Measurements from ENCODE around the gene PAQR8.

- TF ChIP-seq CTCF (IDR thresholded peaks at IDR 0.05; ENCODE audit: low read depth, low read length, missing input control): no peak
- no peak for TF ChIP-seq MAX (IDR thresholded peaks at IDR 0.05)
- TF ChIP-seq, protein P1, sequence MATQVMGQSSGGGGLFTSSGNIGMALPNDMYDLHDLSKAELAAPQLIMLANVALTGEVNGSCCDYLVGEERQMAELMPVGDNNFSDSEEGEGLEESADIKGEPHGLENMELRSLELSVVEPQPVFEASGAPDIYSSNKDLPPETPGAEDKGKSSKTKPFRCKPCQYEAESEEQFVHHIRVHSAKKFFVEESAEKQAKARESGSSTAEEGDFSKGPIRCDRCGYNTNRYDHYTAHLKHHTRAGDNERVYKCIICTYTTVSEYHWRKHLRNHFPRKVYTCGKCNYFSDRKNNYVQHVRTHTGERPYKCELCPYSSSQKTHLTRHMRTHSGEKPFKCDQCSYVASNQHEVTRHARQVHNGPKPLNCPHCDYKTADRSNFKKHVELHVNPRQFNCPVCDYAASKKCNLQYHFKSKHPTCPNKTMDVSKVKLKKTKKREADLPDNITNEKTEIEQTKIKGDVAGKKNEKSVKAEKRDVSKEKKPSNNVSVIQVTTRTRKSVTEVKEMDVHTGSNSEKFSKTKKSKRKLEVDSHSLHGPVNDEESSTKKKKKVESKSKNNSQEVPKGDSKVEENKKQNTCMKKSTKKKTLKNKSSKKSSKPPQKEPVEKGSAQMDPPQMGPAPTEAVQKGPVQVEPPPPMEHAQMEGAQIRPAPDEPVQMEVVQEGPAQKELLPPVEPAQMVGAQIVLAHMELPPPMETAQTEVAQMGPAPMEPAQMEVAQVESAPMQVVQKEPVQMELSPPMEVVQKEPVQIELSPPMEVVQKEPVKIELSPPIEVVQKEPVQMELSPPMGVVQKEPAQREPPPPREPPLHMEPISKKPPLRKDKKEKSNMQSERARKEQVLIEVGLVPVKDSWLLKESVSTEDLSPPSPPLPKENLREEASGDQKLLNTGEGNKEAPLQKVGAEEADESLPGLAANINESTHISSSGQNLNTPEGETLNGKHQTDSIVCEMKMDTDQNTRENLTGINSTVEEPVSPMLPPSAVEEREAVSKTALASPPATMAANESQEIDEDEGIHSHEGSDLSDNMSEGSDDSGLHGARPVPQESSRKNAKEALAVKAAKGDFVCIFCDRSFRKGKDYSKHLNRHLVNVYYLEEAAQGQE (IDR thresholded peaks at IDR 0.05): no peak
- TF ChIP-seq, protein P2, sequence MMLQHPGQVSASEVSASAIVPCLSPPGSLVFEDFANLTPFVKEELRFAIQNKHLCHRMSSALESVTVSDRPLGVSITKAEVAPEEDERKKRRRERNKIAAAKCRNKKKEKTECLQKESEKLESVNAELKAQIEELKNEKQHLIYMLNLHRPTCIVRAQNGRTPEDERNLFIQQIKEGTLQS (IDR thresholded peaks at IDR 0.05): no peak
- no peak for TF ChIP-seq EGR1 (IDR thresholded peaks at IDR 0.05; ENCODE audit: low read depth in 2 of 2)
- no peak for TF ChIP-seq YY1 (IDR thresholded peaks at IDR 0.05)
These were observed 47.5 kb downstream of the PAQR8 start for GRCh38 chr6:52409499-52409898.

Data from liver (tissue), 3 donors.